Cerebellar nuclear complex (tissue), 1 donor: ENCODE results near the gene PDSS2.
"Not testable (repeated sequence)": the region's sequence is repeated elsewhere in the genome, so short reads cannot be mapped to it uniquely, and the experiment has no call there.

Experiments
- DNase-seq, 2 experiments: peaks; one replicate each; lab custom pipeline; 2025; lab: John Stamatoyannopoulos, UW

The PDSS2 gene

DNA sequence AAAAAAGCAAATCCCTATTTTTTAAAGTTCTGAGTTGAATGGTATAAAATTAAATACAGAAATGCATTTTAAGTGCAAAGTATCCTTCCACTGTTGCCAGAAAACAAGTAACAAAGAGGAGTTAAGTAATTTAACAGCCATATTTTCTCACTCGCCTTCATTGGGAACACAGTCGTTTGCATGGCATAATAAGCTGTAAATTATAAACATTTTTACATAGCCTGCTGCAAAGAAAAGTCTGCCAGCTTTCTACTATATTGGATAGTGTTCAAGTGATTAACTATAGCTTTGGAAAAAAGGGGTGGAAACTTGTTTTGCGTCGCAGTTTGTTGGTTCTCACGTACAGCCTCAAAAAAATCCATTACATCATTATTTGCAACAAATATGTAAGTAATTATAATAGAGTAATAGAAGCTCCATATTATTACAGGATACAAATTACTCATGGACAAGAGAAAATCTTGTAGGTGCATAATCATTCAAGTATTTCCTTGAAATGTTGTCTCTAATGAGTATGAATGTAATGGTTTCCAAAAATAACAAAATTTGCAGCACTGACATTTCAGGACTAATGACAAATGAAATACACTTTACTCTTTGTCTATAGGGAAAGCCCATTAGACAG lies 139.3 kb downstream of the PDSS2 start:
- no peak for DNase-seq

DNA sequence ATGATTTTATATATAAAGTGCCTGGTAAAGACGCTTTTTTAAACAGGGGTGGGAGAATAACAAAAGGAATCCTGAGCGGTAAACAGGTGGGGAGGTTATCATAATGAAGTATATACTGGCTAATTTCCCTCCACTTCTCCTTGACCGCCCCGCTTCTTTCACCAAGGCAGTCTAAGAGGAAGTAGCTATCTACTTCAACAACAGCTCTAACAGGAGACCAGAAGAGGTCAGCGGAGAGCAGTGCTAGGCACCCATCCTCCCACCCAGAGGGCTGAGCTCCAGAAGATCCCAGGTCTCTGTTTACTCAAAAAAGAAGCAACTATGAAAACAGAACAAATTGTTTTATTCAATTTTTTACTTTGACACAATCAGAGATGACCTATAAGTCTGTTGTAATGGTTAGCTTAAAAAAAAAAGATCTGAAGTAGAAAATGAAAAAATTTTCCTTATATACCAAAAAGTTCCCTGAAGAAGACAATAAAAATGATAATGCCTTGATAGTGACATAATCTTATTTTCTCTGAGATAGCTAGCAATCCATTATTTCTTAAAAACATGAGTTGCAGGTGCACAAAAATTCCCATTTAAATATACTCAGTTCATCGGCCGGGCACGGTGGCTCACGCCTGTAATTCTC lies 141.1 kb downstream of the PDSS2 start:
- DNase-seq = no peak

DNA sequence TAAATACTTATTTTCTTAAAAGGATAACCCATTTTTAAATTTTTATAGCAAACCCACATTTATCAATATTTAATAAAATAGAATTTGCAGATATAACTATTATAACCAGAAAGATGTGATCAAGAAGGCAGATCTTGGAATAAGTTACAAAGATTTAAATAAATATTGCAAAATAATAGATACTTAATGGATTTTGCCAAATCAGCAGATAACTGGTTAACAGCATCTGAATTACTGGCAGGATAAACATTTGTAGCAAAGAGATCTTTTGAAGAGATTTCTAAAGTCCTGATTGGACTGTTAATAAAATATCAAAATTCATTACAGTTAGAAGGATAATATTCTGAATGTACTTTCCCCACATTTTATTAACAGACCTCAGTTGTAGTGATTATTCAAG lies 144.2 kb downstream of the PDSS2 start:
- DNase-seq = no peak

DNA sequence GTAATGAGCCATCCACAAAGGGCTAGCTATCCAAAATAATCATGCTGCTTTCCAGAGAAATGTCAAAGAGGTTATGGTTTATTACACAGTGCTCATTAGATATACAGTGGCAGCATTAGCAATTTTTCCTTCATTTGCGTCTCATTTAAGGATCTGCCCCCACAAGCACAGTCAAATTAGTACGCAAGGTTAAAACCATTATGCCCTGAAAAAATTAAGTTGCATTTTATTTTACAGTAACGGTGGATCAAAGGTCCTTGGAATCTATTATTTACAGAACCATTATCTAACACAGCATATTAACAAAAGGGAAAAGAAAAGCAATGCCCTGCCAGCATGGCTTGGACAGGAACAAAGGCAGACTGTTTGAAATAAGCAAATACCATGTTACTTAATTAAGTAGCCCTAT lies 144.8 kb downstream of the PDSS2 start:
- no peak for DNase-seq

DNA sequence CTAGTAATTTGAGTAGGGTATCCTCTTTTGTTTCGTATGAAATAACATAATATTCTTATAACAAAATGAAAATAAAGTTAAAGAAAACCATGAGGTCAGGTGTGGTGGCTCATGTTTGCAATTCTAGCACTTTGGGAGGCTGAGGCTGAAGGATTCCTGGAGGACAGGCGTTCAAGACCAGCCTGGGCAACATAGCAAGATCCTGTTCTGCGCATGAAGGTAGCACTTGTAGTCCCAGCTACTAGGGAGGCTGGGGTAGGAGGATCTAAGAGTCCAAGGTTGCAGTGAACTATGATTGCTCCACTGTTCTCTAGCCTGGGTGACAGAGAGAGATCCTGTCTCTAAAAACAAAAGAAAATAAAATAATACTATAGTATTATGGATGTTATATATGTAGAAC lies 145.6 kb downstream of the PDSS2 start:
- DNase-seq = no peak

DNA sequence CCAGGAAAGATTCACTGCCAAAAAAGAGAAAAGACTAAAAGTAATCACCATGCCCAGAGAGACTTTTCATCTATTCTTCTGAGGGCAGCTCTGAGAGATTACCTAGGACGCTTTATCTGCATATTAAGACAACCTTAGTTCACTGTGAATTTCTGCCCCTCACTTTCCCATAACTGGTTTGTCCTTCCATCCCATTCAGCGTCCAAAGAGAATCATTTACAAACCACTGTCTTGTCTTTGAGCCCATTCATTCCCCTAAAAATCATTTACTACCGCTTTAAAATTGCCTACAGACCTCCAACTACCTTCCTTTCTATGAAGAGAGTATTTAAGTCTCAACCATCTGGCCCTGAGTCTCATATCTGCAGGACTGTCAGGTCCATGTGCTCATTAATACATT lies 149.0 kb downstream of the PDSS2 start:
- DNase-seq = no peak

DNA sequence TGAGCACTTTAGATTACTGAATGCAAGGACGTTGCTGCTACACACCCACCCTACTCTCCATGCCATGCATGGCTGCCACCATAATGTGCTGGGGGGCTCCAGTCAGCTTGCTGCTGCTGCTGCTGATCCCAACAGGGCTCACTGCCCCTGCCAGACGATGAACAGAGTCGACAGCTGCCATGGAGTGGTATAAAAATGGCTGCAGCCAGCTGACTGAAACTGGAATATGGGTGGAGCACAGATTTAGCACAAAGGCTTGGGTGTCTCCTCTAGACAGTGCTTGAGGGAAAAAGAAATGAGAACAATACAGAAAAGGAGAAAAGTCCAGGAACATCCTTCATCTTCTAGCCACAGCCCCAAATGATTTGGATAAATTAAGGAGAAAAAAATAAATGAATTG lies 150.7 kb downstream of the PDSS2 start:
- no peak for DNase-seq

DNA sequence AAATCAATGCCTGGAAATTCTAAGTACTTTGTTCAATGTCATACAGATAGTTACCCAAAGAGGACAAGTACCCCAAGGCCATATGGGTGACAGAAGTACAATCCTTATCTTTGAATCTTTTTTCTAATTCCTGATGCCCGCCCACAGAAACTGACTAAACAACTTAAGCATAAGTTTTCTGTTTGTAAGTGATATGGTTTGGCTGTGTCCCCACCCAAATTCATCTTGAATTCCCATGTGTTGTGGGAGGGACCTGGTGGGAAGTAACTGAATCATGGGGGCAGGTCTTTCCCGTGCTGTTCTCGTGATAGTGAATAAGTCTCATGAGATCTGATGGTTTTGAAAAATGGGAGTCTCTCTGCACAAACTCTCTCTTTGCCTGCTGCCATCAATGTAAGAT lies 153.4 kb downstream of the PDSS2 start:
- not testable (repeated sequence) for DNase-seq

DNA sequence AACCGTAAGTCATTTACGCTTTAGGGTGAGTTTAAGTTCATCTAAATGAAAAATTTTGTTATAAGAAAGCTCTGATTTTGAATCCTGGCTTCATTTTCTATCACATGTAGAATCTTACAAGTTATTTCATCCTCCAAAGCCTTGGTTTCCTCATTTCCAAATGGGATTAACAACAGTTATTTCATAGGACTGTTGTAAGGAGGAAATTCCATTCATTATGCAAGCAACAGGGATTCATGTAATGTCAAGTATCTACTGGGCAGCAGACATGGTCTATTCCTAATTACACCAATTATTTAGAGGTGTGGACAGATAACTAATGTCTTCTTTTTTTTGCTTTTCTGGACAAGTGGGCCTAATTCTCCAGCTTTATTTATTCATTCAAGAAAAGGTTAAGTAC lies 154.0 kb downstream of the PDSS2 start:
- no peak for DNase-seq

DNA sequence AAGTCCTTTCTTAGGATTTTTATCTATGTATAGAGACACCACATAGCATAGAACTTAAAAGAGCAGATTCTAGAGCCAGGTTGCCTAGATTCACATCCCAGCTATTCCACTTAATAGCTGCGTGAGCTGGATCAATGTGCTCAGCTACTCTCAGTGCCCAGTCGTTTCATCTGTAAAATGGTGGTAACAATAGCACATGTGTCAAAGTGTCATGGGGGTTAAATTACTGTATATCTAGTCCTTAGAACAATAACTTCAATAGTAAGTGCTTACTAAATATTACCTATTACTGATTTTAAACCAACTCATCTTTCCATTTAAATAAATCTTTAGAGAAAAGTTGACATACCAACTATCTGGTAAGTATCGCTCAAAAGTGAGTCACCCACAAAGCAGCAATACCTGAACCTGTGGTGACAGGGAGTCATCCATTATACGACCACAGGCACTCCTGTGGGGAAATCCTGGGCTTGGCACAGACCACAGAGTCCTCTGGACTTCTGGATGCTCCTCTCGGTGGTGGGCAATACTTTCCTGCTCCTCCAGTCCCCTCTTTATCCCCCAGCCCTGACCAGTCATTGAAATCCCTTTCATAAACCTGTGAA lies 154.8 kb downstream of the PDSS2 start:
- no peak for DNase-seq

DNA sequence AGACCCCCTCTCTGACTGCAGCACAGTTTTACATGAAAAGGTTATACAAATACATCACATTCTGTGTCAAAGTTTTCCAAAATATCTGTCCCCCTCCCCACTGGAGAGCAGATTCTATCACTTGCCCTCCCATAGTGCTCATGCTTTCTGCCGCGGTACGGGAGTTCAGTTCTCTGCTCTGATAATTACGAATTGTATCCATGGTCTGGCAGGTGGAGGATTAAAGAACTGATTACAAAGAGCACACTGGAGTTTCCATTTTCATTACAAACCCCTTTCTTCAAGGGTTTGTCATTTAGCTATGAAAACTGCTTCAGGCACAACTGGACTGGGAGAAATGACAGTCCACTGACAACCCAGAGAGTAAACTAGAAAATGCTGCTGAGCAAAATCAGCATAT lies 166.0 kb downstream of the PDSS2 start:
- no peak for DNase-seq

DNA sequence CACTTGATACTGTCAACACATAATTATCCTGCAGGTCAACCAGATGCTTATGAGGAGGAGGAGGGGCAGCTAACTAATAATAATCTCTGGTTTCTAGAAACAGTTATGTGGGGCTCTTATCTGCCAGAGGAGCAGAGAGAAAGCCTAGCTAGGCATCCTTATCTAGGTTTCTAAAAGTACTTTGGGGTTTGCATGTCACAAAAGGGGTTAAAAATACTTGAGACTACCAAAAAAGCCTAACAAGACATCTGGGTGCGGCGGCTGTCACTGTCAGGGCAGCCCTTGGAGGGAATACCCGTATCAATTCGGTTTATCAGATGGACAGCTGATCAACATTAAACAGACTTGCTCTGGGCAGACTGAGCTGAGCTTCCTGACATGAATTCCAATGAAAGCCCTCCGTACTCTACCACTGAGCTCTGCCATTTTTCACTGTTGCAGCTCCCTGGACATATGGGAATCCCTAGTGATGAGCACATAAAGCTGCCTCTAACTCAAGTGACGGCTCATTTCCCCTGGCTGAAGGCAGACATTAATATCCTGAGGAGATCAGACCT lies 166.6 kb downstream of the PDSS2 start:
- no peak for DNase-seq

DNA sequence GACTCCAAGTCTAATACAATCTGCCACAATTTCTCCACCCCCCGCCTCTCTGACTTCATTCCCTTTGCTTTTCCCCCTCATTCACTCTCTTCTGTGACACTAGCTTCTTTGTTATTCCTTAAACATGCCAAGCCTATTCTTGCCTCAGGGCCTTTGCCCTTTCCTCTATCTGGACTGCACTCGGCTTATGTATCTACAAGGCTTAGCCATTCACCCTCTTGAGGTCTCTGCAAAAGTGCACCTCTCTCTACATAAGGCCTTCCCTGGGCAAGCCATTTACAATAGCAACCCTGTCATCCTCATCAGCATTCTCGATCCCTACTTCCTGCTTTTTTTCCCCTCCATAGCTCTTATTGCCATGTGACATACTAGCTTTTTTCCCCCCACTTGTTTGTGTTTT lies 168.9 kb downstream of the PDSS2 start:
- no peak for DNase-seq

DNA sequence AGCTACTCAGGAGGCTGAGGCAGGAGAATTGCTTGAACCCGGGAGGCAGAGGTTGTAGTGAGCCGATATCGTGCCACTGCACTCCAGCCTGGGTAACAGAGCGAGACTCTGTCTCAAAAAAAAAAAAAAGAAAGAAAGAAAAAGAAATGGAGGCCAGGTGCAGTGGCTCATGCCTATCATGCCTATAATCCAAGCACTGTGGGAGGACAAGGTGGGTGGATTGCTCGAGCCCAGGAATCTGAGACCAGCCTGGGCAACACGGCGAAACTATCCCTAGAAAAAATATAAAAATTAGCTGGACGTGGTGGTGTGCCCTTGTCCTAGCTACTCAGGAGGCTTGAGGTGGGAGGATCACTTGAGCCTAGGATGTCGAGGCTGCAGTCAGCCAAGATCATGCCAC lies 170.1 kb downstream of the PDSS2 start:
- DNase-seq = not testable (repeated sequence)

DNA sequence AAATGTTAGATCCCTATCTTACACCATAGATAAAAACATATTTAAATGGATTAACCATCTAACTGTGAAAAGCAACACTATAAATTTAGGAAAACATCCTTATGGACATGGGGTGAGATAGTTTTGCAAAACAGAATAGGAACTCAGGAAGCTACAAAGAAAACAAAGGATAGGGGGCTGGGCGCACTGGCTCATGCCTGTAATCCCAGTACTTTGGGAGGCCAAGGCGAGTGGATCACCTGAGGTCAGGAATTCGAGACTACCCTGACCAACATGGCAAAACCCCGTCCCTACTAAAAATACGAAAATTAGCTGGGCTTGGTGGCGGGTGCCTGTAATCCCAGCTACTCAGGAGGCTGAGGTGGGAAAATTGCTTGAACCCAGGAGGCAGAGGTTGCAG lies 173.7 kb downstream of the PDSS2 start:
- not testable (repeated sequence) for DNase-seq

DNA sequence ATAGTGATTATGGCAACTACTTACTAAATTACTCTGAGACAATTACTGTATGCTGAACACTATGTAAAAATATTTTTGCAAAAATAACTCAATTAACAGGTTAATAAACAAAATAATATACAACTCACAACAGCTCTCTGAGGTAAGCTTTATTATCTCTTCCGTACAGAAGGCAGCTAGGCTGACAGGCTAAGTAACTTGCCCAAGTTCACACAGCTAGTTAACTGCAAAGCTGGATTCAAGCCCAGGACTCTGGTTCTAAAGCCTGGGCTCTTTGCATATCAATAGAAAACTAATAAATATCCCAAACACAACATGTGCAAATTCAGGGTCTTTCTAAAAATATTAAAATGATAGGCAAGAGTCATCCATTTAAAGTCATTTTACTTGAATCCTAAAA lies 174.6 kb downstream of the PDSS2 start:
- no peak for DNase-seq

DNA sequence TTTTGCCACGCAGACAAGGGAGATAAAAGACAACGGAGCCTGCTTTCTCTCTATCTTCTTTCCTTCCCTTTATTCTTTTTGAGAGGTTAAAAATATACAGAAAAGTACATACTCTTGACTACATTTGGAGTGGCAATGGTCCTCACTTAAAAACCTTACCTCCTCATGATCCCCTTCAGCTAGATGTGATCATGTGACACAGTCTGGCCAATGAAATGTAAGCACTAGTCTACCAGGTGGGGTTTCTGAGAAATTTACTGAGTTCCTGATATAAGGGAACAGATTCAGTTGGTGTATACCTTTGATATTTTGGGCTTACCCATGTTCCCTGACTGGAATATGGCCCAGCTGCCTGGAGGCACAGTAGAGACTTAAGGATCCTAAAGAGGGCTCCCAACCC lies 178.6 kb downstream of the PDSS2 start:
- no peak for DNase-seq

DNA sequence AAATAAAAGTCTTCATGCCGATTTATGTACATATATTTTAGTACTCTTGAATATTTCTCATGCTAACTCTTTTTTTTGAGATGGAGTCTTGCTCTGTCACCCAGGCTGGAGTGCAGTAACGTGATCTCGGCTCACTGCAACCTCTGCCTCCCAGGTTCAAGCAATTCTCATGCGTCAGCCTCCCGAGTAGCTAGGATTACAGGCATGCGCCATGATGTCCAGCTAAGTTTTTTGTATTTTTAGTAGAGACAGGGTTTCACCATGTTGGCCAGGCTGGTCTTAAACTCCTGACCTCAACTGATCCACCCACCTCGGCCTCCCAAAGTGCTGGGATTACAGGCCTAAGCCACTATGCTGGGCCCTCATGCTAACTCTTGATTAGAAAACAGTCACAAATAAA lies 179.4 kb downstream of the PDSS2 start:
- DNase-seq = not testable (repeated sequence)

DNA sequence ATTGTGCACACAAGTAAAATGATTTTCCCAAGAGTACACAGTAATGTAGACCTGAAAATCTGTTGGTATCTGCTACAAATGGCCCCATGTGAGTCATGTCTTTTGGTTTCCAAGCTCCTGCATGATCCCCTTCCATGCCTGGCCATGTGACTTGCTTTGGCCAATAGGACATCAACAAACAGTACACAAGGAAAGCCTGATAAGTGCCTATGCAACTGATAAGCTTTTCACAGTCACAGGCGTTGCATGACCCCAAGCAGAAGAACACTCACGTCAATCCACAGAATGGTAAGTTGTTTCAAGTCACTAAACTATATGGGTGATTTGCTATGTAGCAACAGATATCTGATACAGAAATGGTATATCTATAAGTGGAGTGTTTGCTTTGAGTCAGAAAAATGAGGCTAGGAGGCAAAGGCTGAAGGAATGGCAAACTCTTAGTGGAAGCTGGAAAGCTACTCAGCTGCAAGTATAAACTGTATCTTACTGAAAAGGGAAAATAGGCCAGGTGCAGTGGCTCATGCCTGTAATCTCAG lies 184.0 kb downstream of the PDSS2 start:
- no peak for DNase-seq

DNA sequence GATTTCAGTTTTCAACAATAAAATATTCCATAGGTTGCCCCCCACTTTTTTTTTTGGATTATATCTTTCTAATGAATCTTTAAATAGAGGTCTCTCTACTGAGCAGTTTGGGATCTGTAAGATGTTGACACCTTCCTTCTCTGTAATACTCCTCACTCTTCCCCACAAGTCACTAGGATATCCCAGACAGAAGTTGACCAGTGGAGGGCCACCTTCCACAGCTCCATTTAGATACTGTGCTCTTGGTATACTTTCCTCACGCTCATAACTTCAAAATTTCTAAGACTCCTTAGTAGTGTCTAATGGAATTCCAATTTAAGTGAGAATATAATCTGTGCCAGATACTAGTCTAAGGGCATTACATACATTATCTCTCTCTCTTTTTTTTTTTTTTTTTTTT lies 185.1 kb downstream of the PDSS2 start:
- DNase-seq = no peak

DNA sequence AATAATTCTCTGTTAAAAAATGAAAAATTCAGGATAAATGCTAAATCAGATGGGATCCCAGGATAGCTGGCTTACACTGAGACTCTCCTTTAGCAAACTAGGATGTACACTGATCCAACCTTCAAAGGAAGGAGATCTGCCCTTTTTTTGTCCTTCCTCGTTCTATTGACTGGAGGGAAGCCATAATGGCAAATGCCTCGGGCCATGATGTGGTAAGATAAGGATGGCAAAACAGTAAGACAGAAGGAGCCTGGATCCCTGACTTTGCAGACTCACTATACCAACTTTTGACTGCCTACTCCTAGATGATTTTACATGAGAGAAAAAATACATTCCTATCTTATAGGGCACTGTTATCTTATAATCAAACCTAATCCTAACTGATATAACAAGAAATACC lies 187.1 kb downstream of the PDSS2 start:
- DNase-seq = no peak

DNA sequence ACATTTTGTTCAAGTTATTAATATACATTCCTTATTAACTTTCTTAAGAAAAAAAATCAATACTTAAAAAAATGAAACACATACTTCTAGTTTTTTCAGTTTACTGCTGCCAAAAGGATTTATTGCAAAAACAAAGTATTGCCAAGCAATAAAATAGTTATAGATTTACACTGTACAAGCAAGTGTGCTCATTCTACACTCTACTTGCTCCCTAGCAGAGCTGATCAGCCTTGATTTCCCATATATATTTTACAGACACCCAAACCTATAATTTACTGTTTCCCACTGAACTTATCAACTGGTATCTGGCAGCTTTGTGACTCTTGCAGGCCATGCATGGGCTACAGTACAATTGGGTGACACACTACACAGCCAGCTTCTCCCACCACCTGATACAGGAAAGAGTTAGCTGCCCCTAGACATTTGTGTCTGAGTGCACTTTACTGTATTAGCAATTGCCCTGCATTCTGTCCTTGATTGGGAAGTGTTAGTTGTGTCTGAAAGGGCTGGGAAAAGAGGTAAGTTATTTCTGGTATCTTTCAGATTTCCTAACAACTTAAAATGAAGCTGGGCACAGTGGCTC lies 188.1 kb downstream of the PDSS2 start:
- DNase-seq = no peak

DNA sequence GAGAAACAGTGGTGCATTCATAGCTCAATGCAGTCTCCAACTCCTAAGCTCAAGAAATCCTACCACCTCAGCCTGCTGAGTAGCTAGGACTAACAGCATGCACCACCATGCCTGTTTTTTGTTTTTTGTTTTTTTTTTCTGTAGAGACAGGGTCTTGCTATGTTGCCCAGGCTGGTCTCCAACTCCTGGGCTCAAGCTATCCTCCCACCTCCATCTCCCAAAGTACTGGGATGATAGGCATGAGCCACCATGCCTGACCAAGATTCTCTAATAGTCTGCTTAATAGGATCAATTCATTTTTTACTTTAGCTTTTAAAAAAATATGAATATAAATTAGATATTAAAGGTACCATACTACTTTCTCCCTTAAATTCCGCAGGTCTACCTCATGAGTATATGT lies 191.7 kb downstream of the PDSS2 start:
- DNase-seq = no peak
